ENCODE measurements around the gene KCNK4.

Gene KCNK4

DNA sequence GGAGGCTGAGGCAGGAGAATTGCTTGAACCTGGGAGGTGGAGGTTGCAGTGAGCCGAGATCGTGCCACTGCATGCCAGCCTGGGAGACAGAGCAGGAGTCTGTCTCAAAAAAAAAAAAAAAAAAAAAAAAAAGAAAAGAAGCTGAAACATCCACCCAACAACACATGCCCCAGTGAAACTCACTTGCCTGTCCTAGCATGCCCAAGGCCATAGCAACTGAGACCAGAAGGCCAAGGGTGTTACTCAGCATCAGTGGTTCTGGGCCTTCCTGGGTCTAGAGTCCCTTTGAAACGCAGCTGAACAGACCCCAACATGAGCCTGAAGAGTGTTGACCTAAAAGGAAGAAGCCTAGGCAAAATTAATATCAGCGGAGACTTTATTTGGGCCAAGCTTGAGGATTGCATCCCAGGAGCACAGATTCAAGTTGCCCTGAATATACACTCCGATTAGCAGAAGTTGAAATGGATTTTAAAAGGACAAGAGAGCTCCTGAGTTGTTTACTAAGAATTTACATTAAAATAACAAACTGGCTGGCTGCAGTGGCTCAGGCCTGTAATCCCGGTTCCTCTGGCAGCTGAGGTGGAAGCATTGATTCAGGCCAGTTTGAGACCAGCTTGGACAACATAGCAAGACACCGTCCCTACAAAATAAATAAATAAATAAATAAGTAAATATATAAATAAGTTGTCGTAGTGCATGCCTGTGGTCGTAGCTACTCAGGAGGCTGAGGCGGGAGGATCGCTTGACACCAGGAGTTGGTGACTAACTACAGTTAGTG is 33.8 kb downstream of the KCNK4 start:
- Histone ChIP-seq H3K4me2 (ENCODE audit: low read length) (no peak overlapping the region), H2BK12ac (ENCODE audit: low read length) (no peak overlapping the region), H3K4ac (ENCODE audit: low read depth, low read length) (no peak overlapping the region), H3K4me1 (ENCODE audit: control insufficient read depth in 1 of 2, insufficient read depth in 2 of 2, low read length in 2 of 2) (peaks cover 11 to 19% of the 10 kb centered on the region in 2 experiments), H4K91ac (ENCODE audit: low read depth, low read length) (no peak overlapping the region), H3K79me1 (ENCODE audit: low read length) (no peaks in the 10 kb centered on the region), H2AK5ac (ENCODE audit: low read length) (no peak overlapping the region), H3K4me3 (ENCODE audit: low read depth, low read length) (no peak overlapping the region), H3K9ac (ENCODE audit: low read length) (no peak overlapping the region), H3K27me3 (ENCODE audit: insufficient read depth, low read length) (no peaks in the 10 kb centered on the region), H2BK120ac (ENCODE audit: insufficient read depth, low read length, poor library complexity) (no peak overlapping the region), H3K18ac (ENCODE audit: low read length) (no peak overlapping the region), H3K9me3 (ENCODE audit: insufficient read depth, low read depth, low read length) (no peaks in the 10 kb centered on the region), H3K79me2 (ENCODE audit: control insufficient read depth, insufficient read depth, low read length, poor library complexity) (no peaks in the 10 kb centered on the region), H3K36me3 (ENCODE audit: control insufficient read depth in 1 of 2, insufficient read depth in 2 of 2, low read length in 2 of 2) (peaks cover 25 to 30% of the 10 kb centered on the region in 2 experiments), H4K12ac (ENCODE audit: low read depth, low read length) (no peak overlapping the region), H3K23ac (ENCODE audit: low read length) (no peak overlapping the region), H3K14ac (ENCODE audit: low read length) (no peak overlapping the region), H2BK5ac (ENCODE audit: low read depth, low read length, poor library complexity) (no peak overlapping the region), H3K27ac (ENCODE audit: low read depth, low read length) (peak overlapping the region; percentile 31), H4K8ac (ENCODE audit: low read depth, low read length) (no peak overlapping the region), H2AFZ (ENCODE audit: insufficient read depth, low read length, poor library complexity) (no peak overlapping the region)
- DNase-seq, result peak in 1 of 2 donors; percentile 62
- WGBS (ENCODE audit: extremely low coverage, insufficient coverage, insufficient read length), result no CpG with 5 or more reads among the region's 11 CpGs

DNA sequence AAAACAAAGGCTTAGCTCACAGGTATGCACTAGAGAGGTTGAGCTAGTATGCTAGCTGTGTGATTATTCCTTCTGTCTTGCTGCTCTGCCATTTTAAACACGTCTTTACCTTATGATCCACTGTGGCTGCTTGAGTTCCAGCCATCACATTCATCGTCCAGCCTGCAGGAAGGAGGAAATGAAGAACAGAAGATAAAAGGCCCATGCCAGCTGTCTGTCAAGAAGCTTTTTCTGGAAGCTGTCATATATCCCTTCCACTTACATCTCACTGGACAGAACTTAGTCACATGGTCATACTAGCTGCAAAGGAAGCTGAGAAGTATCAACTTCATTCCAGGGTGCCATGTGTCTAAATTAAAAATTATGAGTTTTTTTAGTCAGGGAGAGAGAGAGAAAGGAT is 36.3 kb downstream of the KCNK4 start:
- no peaks in the 10 kb centered on the region for H3K27me3 ChIP-seq (ENCODE audit: insufficient read depth, low read length)
- WGBS (ENCODE audit: extremely low coverage, insufficient coverage, insufficient read length), result no CpG with 5 or more reads among the region's 2 CpGs
- H3K9ac ChIP-seq (ENCODE audit: low read length), result no peak overlapping the region
- H3K9me3 ChIP-seq (ENCODE audit: insufficient read depth, low read depth, low read length), result no peaks in the 10 kb centered on the region
- H3K18ac ChIP-seq (ENCODE audit: low read length), result no peak overlapping the region
- H3K36me3 ChIP-seq (ENCODE audit: control insufficient read depth in 1 of 2, insufficient read depth in 2 of 2, low read length in 2 of 2), result peaks cover 8 to 11% of the 10 kb centered on the region in 2 experiments
- H4K91ac ChIP-seq (ENCODE audit: low read depth, low read length), result no peak overlapping the region
- no peak overlapping the region for H4K8ac ChIP-seq (ENCODE audit: low read depth, low read length)
- no peak overlapping the region for H3K27ac ChIP-seq (ENCODE audit: low read depth, low read length)
- no peak overlapping the region for H2BK5ac ChIP-seq (ENCODE audit: low read depth, low read length, poor library complexity)
- H3K23ac ChIP-seq (ENCODE audit: low read length), result no peak overlapping the region
- DNase-seq, result no peak
- peaks cover 11 to 17% of the 10 kb centered on the region in 2 experiments for H3K4me1 ChIP-seq (ENCODE audit: control insufficient read depth in 1 of 2, insufficient read depth in 2 of 2, low read length in 2 of 2)
- no peak overlapping the region for H2BK12ac ChIP-seq (ENCODE audit: low read length)
- no peak overlapping the region for H3K4ac ChIP-seq (ENCODE audit: low read depth, low read length)
- no peak overlapping the region for H4K12ac ChIP-seq (ENCODE audit: low read depth, low read length)
- no peak overlapping the region for H3K4me3 ChIP-seq (ENCODE audit: low read depth, low read length)
- H3K14ac ChIP-seq (ENCODE audit: low read length), result no peak overlapping the region
- H3K79me1 ChIP-seq (ENCODE audit: low read length), result no peaks in the 10 kb centered on the region
- no peaks in the 10 kb centered on the region for H3K79me2 ChIP-seq (ENCODE audit: control insufficient read depth, insufficient read depth, low read length, poor library complexity)
- no peak overlapping the region for H2AK5ac ChIP-seq (ENCODE audit: low read length)
- H2BK120ac ChIP-seq (ENCODE audit: insufficient read depth, low read length, poor library complexity), result no peak overlapping the region
- no peak overlapping the region for H2AFZ ChIP-seq (ENCODE audit: insufficient read depth, low read length, poor library complexity)
- no peak overlapping the region for H3K4me2 ChIP-seq (ENCODE audit: low read length)

DNA sequence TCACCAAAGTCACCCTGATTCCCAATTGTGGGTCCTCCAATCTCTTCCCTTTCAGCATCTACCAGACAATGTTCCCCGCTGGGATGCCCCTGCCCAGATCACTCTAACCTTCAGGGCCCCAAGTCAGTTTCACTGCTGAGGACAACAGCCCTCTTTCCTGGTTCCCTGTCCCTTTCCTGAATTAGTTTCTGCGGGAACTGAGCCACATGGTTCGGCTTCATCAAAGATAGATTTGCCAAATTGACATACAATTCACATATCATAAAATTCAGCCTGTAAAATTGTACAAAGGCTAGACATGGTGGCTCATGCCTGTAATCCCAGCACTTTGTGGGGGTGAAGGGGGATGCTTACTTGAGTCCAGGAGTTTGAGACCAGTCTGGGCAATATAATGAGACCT is 36.9 kb downstream of the KCNK4 start:
- H3K9ac ChIP-seq (ENCODE audit: low read length), result no peak overlapping the region
- H4K91ac ChIP-seq (ENCODE audit: low read depth, low read length), result no peak overlapping the region
- H2AK5ac ChIP-seq (ENCODE audit: low read length), result no peak overlapping the region
- H3K79me2 ChIP-seq (ENCODE audit: control insufficient read depth, insufficient read depth, low read length, poor library complexity), result no peaks in the 10 kb centered on the region
- H3K4me3 ChIP-seq (ENCODE audit: low read depth, low read length), result no peak overlapping the region
- H2BK12ac ChIP-seq (ENCODE audit: low read length), result no peak overlapping the region
- no peak for DNase-seq
- H3K36me3 ChIP-seq (ENCODE audit: control insufficient read depth in 1 of 2, insufficient read depth in 2 of 2, low read length in 2 of 2), result peaks cover 2 to 5% of the 10 kb centered on the region in 2 experiments
- H3K79me1 ChIP-seq (ENCODE audit: low read length), result no peaks in the 10 kb centered on the region
- H3K27me3 ChIP-seq (ENCODE audit: insufficient read depth, low read length), result no peaks in the 10 kb centered on the region
- H3K4me2 ChIP-seq (ENCODE audit: low read length), result no peak overlapping the region
- H2AFZ ChIP-seq (ENCODE audit: insufficient read depth, low read length, poor library complexity), result no peak overlapping the region
- no peak overlapping the region for H4K12ac ChIP-seq (ENCODE audit: low read depth, low read length)
- H4K8ac ChIP-seq (ENCODE audit: low read depth, low read length), result no peak overlapping the region
- no peak overlapping the region for H3K18ac ChIP-seq (ENCODE audit: low read length)
- no peaks in the 10 kb centered on the region for H3K9me3 ChIP-seq (ENCODE audit: insufficient read depth, low read depth, low read length)
- no peak overlapping the region for H2BK5ac ChIP-seq (ENCODE audit: low read depth, low read length, poor library complexity)
- peaks cover 7 to 11% of the 10 kb centered on the region in 2 experiments for H3K4me1 ChIP-seq (ENCODE audit: control insufficient read depth in 1 of 2, insufficient read depth in 2 of 2, low read length in 2 of 2)
- no peak overlapping the region for H3K23ac ChIP-seq (ENCODE audit: low read length)
- no peak overlapping the region for H3K4ac ChIP-seq (ENCODE audit: low read depth, low read length)
- no peak overlapping the region for H3K14ac ChIP-seq (ENCODE audit: low read length)
- H3K27ac ChIP-seq (ENCODE audit: low read depth, low read length), result no peak overlapping the region
- H2BK120ac ChIP-seq (ENCODE audit: insufficient read depth, low read length, poor library complexity), result no peak overlapping the region
- no CpG with 5 or more reads among the region's 3 CpGs for WGBS (ENCODE audit: extremely low coverage, insufficient coverage, insufficient read length)

DNA sequence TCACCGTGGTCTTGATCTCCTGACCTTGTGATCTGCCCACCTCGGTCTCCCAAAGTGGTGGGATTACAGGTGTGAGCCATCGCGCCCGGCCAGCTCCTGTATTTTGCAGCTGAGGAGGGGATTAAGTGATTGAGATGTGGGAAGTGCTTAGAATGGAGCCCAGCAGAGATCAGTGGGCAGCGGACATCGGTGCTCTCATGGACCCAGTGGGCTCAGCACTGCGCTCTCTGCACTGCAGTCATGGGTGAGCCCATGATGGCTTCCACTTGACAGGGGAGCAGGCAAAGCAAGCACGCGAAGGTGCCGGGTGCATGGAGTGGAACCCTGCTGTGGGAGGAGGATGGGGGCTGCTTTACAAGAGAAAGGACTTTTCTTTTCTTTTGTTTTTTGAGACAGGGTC is 39.8 kb downstream of the KCNK4 start:
- no peak overlapping the region for H4K91ac ChIP-seq (ENCODE audit: low read depth, low read length)
- H3K14ac ChIP-seq (ENCODE audit: low read length), result no peak overlapping the region
- no peak overlapping the region for H4K12ac ChIP-seq (ENCODE audit: low read depth, low read length)
- no peak overlapping the region for H2AK5ac ChIP-seq (ENCODE audit: low read length)
- no peak overlapping the region for H4K8ac ChIP-seq (ENCODE audit: low read depth, low read length)
- no peak for DNase-seq
- no peak overlapping the region for H2AFZ ChIP-seq (ENCODE audit: insufficient read depth, low read length, poor library complexity)
- H3K36me3 ChIP-seq (ENCODE audit: control insufficient read depth in 1 of 2, insufficient read depth in 2 of 2, low read length in 2 of 2), result no peaks in the 10 kb centered on the region
- no peak overlapping the region for H3K4me3 ChIP-seq (ENCODE audit: low read depth, low read length)
- H2BK120ac ChIP-seq (ENCODE audit: insufficient read depth, low read length, poor library complexity), result no peak overlapping the region
- H3K23ac ChIP-seq (ENCODE audit: low read length), result no peak overlapping the region
- no peaks in the 10 kb centered on the region for H3K79me2 ChIP-seq (ENCODE audit: control insufficient read depth, insufficient read depth, low read length, poor library complexity)
- no peaks in the 10 kb centered on the region for H3K9me3 ChIP-seq (ENCODE audit: insufficient read depth, low read depth, low read length)
- H3K9ac ChIP-seq (ENCODE audit: low read length), result no peak overlapping the region
- no peak overlapping the region for H2BK5ac ChIP-seq (ENCODE audit: low read depth, low read length, poor library complexity)
- H3K4me2 ChIP-seq (ENCODE audit: low read length), result no peak overlapping the region
- H3K4me1 ChIP-seq (ENCODE audit: control insufficient read depth in 1 of 2, insufficient read depth in 2 of 2, low read length in 2 of 2), result peaks cover 5 to 8% of the 10 kb centered on the region in 2 experiments
- H2BK12ac ChIP-seq (ENCODE audit: low read length), result no peak overlapping the region
- no peak overlapping the region for H3K18ac ChIP-seq (ENCODE audit: low read length)
- no peak overlapping the region for H3K27ac ChIP-seq (ENCODE audit: low read depth, low read length)
- no peaks in the 10 kb centered on the region for H3K27me3 ChIP-seq (ENCODE audit: insufficient read depth, low read length)
- no peak overlapping the region for H3K4ac ChIP-seq (ENCODE audit: low read depth, low read length)
- WGBS (ENCODE audit: extremely low coverage, insufficient coverage, insufficient read length), result no CpG with 5 or more reads among the region's 11 CpGs
- no peaks in the 10 kb centered on the region for H3K79me1 ChIP-seq (ENCODE audit: low read length)
